ENCODE results near the gene IRAK1. TPM values are rescaled to one million over a fixed set of nuclear protein-coding genes. Genes with fewer than 3 reads are reported as not detected.

The IRAK1 gene
- total RNA-seq, 1 donor from 2014 or later: 69.1 TPM

DNA sequence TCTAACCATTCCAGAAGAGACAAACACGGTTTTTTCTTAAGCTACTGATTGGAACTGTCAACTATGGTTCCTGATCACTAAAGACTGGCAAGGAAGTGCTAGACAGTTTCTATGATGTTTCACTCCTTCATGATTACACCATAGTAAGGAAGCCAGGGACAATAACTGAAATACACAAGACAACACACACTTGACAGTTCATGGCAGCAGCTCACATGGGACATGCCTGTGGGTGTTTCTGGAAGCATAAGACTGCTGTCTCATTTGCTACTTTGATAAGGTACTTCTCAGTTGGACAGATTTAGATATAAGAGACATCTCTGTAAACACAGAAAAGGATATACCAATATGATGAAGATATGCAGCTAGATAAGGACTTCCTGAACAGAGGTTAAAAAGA is 8.3 kb upstream of the IRAK1 start:
- Mint-ChIP-seq H3K27me3 (ENCODE audit: low read depth) (no peaks in the 10 kb centered on the region), H3K4me1 (peaks cover 3% of the 10 kb centered on the region), H3K36me3 (peaks cover 13% of the 10 kb centered on the region), H3K4me3 (no peak overlapping the region), H3K9me3 (peaks cover 6% of the 10 kb centered on the region), H3K27ac (no peak overlapping the region)
- TF ChIP-seq, protein P1, sequence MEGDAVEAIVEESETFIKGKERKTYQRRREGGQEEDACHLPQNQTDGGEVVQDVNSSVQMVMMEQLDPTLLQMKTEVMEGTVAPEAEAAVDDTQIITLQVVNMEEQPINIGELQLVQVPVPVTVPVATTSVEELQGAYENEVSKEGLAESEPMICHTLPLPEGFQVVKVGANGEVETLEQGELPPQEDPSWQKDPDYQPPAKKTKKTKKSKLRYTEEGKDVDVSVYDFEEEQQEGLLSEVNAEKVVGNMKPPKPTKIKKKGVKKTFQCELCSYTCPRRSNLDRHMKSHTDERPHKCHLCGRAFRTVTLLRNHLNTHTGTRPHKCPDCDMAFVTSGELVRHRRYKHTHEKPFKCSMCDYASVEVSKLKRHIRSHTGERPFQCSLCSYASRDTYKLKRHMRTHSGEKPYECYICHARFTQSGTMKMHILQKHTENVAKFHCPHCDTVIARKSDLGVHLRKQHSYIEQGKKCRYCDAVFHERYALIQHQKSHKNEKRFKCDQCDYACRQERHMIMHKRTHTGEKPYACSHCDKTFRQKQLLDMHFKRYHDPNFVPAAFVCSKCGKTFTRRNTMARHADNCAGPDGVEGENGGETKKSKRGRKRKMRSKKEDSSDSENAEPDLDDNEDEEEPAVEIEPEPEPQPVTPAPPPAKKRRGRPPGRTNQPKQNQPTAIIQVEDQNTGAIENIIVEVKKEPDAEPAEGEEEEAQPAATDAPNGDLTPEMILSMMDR (IDR thresholded peaks at IDR 0.05; ENCODE audit: unreplicated experiment): no peak
- DNase-seq (ENCODE audit: low spot score in 2 of 2, unreplicated experiment in 2 of 2): no peak

DNA sequence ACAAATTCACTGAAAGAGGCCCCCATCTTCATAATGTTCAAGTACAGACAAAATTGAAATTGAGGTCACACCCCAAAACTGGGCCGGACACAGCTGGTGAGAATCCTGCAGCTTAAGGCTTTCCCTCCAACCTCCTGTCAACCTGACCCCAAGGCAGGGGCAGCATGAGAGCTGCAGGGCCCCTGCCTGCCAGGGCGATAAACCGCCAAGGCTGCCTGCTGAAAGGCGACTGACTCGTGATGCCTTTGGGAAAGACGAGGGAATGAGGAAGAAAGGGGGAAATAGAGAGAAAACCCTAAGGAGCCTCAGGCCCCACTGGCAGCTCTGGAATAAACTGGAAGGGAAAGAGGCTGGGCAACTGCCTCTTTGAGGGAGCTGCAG is 7.3 kb upstream of the IRAK1 start:
- peaks cover 7% of the 10 kb centered on the region for H3K9me3 Mint-ChIP-seq
- peaks cover 12% of the 10 kb centered on the region for H3K36me3 Mint-ChIP-seq
- H3K4me1 Mint-ChIP-seq: peaks cover 7% of the 10 kb centered on the region
- TF ChIP-seq, protein P1 (IDR thresholded peaks at IDR 0.05; ENCODE audit: unreplicated experiment): no peak
- no peak overlapping the region for H3K27ac Mint-ChIP-seq
- no peak overlapping the region for H3K4me3 Mint-ChIP-seq
- no peaks in the 10 kb centered on the region for H3K27me3 Mint-ChIP-seq (ENCODE audit: low read depth)
- no peak for DNase-seq (ENCODE audit: low spot score in 2 of 2, unreplicated experiment in 2 of 2)

DNA sequence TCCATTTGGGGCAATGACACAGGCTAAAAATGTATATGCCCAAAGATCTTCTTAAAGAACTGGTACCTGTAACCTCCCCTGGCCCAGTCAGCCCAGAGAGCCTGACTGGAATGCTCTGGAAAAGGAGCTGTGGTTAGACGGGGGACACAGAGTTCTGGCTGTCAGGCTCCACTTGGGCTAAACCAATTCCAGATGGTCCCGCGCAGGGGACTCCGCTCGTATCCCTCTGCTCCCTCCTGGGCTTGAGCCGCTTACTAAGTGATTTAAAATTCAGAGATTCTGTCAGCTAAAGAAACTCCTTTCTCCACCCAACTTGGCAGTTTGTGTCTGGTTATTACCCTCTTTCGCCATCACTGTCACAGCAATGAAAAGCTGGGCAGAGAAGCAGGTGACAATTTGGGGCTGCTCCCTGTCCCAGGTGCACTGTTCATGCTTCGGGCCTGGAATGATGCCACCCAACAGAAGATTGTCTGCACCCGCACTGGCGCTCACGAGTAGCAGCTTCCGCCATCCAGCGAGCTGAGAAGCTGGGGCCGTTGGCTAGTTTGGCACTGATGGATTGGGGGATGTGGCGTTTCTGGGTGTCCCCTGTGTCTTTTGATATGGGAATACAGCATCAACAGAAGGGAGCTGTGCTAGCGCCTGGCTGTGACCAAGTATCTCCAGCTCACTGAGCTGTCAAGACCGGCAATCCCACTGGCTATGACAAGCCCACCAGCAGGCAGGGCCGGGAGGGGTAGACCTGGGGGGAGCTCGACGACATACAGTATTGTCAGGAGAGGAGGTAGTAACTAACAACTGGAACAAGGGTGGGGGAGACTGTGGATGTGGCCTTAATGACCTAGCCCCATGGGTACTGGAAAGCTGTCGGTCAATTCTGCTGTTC is 6.7 kb upstream of the IRAK1 start:
- Mint-ChIP-seq H3K36me3 (peaks cover 9% of the 10 kb centered on the region), H3K9me3 (peaks cover 7% of the 10 kb centered on the region), H3K27ac (no peak overlapping the region), H3K4me1 (peaks cover 7% of the 10 kb centered on the region), H3K4me3 (no peak overlapping the region), H3K27me3 (ENCODE audit: low read depth) (no peaks in the 10 kb centered on the region)
- no peak for DNase-seq (ENCODE audit: low spot score in 2 of 2, unreplicated experiment in 2 of 2)
- TF ChIP-seq, protein P1 (IDR thresholded peaks at IDR 0.05; ENCODE audit: unreplicated experiment): no peak

DNA sequence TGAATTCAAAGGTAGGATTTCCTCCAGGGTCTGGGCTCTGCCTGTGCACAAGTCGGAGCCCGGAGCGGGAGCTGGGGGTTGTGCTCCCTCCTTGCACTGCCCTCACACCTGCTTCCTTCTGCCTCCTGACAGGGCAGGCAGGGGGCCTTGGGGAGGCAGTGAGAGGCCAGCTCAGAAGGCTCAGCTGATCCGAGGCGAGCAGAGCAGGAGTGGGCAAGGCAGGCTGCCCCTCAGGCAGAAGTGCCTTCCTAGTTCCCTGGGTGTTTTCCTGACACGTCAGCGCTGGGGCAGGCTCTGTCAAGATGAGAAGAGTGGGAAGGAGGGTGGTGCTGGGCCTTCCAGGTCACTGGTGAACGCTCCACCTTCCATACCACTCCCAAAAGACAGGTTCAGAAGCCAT is 5.5 kb upstream of the IRAK1 start:
- Mint-ChIP-seq H3K4me3 (no peak overlapping the region), H3K27ac (no peak overlapping the region), H3K27me3 (ENCODE audit: low read depth) (no peaks in the 10 kb centered on the region), H3K4me1 (peaks cover 10% of the 10 kb centered on the region), H3K9me3 (peaks cover 7% of the 10 kb centered on the region), H3K36me3 (peaks cover 7% of the 10 kb centered on the region)
- TF ChIP-seq, protein P1 (IDR thresholded peaks at IDR 0.05; ENCODE audit: unreplicated experiment): no peak
- DNase-seq (ENCODE audit: low spot score in 2 of 2, unreplicated experiment in 2 of 2): no peak

DNA sequence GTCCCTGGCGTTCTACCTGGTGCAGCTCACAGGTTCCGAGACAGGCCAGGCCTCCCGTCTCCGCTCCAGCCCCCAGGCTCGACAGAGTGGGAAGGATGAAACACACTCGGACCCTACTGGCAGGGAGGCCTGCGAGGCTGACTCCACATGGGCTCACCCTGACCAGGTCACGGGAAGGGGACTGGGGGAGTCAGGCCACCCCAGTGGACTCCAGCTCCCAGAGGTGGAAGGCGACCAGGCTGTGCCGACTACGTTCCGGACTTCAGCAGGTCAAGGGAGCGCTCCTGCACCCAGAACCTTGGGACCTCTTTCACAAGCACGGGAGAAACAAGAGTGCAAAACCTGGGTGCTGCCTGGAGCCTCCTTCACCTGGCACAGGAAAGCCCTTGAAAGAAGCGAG is 4.6 kb upstream of the IRAK1 start:
- peaks cover 7% of the 10 kb centered on the region for H3K36me3 Mint-ChIP-seq
- peaks cover 7% of the 10 kb centered on the region for H3K9me3 Mint-ChIP-seq
- peaks cover 12% of the 10 kb centered on the region for H3K4me1 Mint-ChIP-seq
- TF ChIP-seq, protein P1 (IDR thresholded peaks at IDR 0.05; ENCODE audit: unreplicated experiment): no peak
- H3K27ac Mint-ChIP-seq: no peak overlapping the region
- DNase-seq (ENCODE audit: low spot score in 2 of 2, unreplicated experiment in 2 of 2): no peak
- no peak overlapping the region for H3K4me3 Mint-ChIP-seq
- H3K27me3 Mint-ChIP-seq (ENCODE audit: low read depth): no peaks in the 10 kb centered on the region
